ENCODE data around the gene MSLN. TPM values are rescaled to one million over a fixed set of nuclear protein-coding genes. Genes with fewer than 3 reads are reported as not detected.

The MSLN gene
- total and polyA plus RNA-seq, 9 of the 15 experiments (the other 6 are each of a cell fraction or from before 2014, with no cell fraction given), result not detected

GRCh38 chr16:807347-808084 lies 47.0 kb downstream of the MSLN start (continued):
- TF ChIP-seq ZNF512 (tag; IDR thresholded peaks at IDR 0.05) (no peak), XRCC4 (IDR thresholded peaks at IDR 0.05; ENCODE audit: extremely low read depth, insufficient read depth, insufficient read length) (no peak), SMARCE1 (IDR thresholded peaks at IDR 0.05) (no peak), BRD4 (IDR thresholded peaks at IDR 0.05) (0 out of 2 replicates have a peak, but pooled peaks have one; percentile 26), POLR2AphosphoS2 (IDR thresholded peaks at IDR 0.05; ENCODE audit: low read length) (peak; percentile 57; the same call in 1 of the 2 replicates), THRAP3 (IDR thresholded peaks at IDR 0.05; ENCODE audit: borderline replicate concordance) (no peak), DPF2 (IDR thresholded peaks at IDR 0.05) (no peak), HOMEZ (CRISPR knock-in tag; IDR thresholded peaks at IDR 0.05) (no peak), ZBTB2 (IDR thresholded peaks at IDR 0.05) (peak; percentile 77; the same call in 1 of the 2 replicates), ARID1B (IDR thresholded peaks at IDR 0.05) (no peak), ILF3 (IDR thresholded peaks at IDR 0.05; ENCODE audit: borderline replicate concordance) (no peak; the same call in 1 of the 2 replicates), RREB1 (CRISPR knock-in tag; IDR thresholded peaks at IDR 0.05) (no peak; the same call in 1 of the 2 replicates), MYBL2 (IDR thresholded peaks at IDR 0.05; ENCODE audit: low read depth) (no peak), MYBL2 (CRISPR knock-in tag; IDR thresholded peaks at IDR 0.05; ENCODE audit: borderline replicate concordance) (no peak), ARID2 (IDR thresholded peaks at IDR 0.05) (no peak), NBN (IDR thresholded peaks at IDR 0.05; ENCODE audit: low read depth) (peak; percentile 70; the same call in 1 of the 2 replicates), SAFB2 (IDR thresholded peaks at IDR 0.05; ENCODE audit: borderline replicate concordance, low read depth, low read length, severe bottlenecking) (no peak)
